Right lung (tissue), 5 donors: Measurements from ENCODE around the gene TMTC2. TPM values are rescaled to one million over a fixed set of nuclear protein-coding genes. Genes with fewer than 3 reads are reported as not detected.

Experiments
- DNase-seq, 2 donors: peaks; one replicate each; pipeline ENCODE4 v3.0.0-alpha.2; 2013
- polyA plus RNA-seq, 5 donors: library from polyadenylated mRNA; unstranded; fragments of 120-200 nt; gene quantifications; one replicate each; pipeline versions ENCODE4 v1.2.1 to v1.2.3, GENCODE V29; 2013; ENCODE audit warnings: inconsistent platforms in 1 of 5, low replicate concordance in 1 of 5; ENCODE audit not compliant: insufficient read length in 5 of 5, insufficient read depth in 1 of 5

The TMTC2 gene
- polyA plus RNA-seq, 5 donors, result 19.2 to 48.1 (median 43.6) TPM

GRCh38 chr12:83132360-83132759, 445.7 kb downstream of the TMTC2 start:
- no peak for DNase-seq

- no peak for DNase-seq
Measured at GRCh38 chr12:83136411-83136810, 449.7 kb downstream of the TMTC2 start.

GRCh38 chr12:83140135-83140534, 453.4 kb downstream of the TMTC2 start:
- no peak for DNase-seq

GRCh38 chr12:83141460-83141994, 454.8 kb downstream of the TMTC2 start:
- DNase-seq, result no peak

GRCh38 chr12:83142914-83143313, 456.2 kb downstream of the TMTC2 start:
- no peak for DNase-seq

- no peak for DNase-seq
Measured at GRCh38 chr12:83143950-83144349, 457.2 kb downstream of the TMTC2 start.

- DNase-seq, result no peak
Measured at GRCh38 chr12:83145325-83145840, 458.7 kb downstream of the TMTC2 start.

GRCh38 chr12:83147341-83147740, 460.6 kb downstream of the TMTC2 start:
- DNase-seq, result no peak

GRCh38 chr12:83149987-83150386, 463.3 kb downstream of the TMTC2 start:
- no peak for DNase-seq

- DNase-seq, result no peak
Measured at GRCh38 chr12:83150465-83151189, 463.9 kb downstream of the TMTC2 start.

- DNase-seq, result no peak
Measured at GRCh38 chr12:83153177-83153576, 466.5 kb downstream of the TMTC2 start.

GRCh38 chr12:83156815-83157214, 470.1 kb downstream of the TMTC2 start:
- no peak for DNase-seq

GRCh38 chr12:83157604-83158003, 470.9 kb downstream of the TMTC2 start:
- DNase-seq, result no peak

GRCh38 chr12:83158613-83159207, 472.0 kb downstream of the TMTC2 start:
- DNase-seq, result no peak

- DNase-seq, result no peak
Measured at GRCh38 chr12:83161456-83161855, 474.8 kb downstream of the TMTC2 start.

GRCh38 chr12:83168751-83169150, 482.0 kb downstream of the TMTC2 start:
- no peak for DNase-seq

- DNase-seq, result no peak
Measured at GRCh38 chr12:83172441-83172840, 485.7 kb downstream of the TMTC2 start.

- peak; percentile 2 to 4 for DNase-seq
Measured at GRCh38 chr12:83172866-83173649, 486.4 kb downstream of the TMTC2 start.

GRCh38 chr12:83179999-83180398, 493.3 kb downstream of the TMTC2 start:
- no peak for DNase-seq

GRCh38 chr12:83181074-83181473, 494.4 kb downstream of the TMTC2 start:
- no peak for DNase-seq

- no peak for DNase-seq
Measured at GRCh38 chr12:83183132-83183531, 496.4 kb downstream of the TMTC2 start.
